GM19372 (cell line): Measurements from ENCODE around the gene HDAC7.
"Not testable (repeated sequence)": the region's sequence is repeated elsewhere in the genome, so short reads cannot be mapped to it uniquely, and the experiment has no call there.

Experiments used
- ATAC-seq: cut with Tn5 transposase; IDR thresholded peaks from one replicate; pipeline ENCODE4 v1.9.1; 2021; ENCODE audit warnings: mild to moderate bottlenecking, low read depth, moderate library complexity; ENCODE audit not compliant: unreplicated experiment

Gene HDAC7

DNA sequence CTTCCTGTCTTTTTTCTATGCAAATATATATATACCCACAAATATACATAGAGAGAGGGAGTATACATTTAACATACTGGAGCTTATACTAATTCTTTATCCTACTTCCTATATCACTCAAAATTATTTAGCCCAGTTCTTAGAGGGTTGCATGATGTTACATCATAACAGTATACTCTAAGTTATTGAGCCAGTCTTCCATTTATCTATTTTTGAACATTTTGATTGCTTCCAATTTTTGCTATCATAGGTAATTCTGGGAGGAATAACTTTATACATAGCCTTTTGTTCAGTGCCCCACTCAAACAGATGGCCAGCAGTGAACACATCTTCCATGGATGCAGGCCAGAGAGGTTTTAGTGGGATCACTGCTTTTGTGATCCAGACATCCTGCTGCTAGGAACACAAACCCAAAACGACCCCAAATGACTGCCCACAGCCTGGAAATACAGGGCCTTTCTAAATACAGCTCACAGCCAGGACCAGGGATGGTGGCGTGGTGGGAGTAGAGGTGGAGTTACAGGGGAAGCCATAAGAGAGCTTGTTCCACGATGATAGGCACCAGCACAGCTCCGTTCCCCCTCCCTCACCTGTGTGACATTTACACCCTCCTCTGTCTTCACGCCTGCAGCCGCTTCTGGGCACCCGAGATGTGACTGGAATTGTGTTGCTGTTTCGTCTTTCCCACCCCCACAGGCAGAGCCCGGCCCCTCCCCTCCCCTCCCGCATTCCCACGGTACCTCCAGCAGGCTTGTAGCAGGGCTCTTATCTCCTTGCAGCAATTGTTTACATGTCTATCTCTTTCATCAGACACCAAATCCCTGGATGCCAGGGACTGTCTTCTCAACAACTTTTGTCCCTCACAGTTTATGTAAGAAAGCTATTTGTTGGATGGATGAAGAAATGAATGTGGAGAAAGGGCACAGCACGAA, 30.7 kb upstream of the HDAC7 start:
- ATAC-seq: no peak

DNA sequence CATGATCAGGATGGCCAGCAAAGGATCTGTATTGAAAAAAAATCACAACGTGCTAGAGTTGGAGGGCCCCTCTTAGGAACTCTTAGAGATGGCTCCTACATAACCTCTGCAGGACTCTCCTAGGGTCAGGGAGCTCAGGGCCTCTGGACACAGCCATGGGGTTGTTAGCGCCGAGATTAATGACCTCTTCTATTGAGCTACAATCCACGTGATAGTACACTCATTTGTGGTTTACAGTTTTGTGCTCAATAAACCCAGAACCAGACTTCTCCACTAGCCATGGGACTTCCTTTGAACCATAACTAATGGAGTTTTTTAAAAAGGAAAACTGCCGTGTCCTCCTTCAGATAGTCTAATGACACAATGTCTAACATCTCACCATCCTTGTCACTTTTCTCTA, 29.6 kb upstream of the HDAC7 start:
- ATAC-seq: no peak

DNA sequence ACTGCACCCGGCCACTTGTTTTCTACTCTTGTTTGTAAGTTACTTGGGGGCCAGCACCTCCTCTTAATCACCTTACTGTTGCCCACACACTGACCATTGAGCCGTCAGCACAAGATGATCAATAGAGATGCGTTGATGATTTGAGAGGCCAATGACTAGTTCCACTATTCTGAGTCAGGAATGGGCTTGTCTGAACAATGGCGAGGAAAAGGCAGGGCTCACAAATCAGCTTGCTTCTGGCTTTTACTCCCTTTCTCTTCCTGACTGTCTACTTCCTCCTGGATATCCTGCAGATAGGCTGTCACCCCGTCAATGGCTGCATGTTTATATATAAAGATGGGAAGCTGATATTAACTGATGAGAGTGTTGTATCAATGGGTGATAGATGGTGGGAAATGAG, 29.1 kb upstream of the HDAC7 start:
- no peak for ATAC-seq

DNA sequence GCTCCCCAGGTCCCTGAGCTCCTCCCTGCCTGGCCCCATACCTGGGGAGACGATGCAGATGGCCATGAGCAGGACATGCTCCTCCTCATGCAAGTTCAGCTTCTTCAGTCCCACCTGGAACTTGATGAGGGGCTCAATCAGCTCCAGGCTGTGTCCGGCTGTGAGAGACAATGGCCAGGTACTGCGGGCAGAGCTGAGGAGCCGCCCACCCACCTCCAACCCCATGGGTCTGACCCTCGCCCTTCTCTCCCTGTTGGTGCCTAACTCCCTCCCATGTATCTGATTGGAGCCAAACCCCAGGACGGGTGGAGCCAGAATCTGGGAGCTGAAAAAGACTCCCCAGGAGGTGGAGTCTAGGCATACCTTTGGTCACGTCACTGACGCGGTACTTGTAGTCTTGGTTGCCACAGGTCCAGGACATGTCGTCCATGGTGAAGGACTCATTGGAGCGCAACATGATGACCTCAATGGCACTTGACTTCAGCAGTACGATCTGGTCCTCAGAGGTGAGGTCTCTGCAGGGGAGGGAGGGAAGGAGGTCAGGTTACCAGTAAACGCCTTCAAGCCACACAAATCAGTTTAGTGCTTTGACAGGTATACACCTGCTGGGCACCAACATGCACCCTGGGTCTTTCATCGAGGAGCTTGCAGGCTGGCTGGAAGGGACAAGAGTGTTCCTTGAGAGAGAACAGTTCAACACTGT, 26.7 kb upstream of the HDAC7 start:
- ATAC-seq: no peak

DNA sequence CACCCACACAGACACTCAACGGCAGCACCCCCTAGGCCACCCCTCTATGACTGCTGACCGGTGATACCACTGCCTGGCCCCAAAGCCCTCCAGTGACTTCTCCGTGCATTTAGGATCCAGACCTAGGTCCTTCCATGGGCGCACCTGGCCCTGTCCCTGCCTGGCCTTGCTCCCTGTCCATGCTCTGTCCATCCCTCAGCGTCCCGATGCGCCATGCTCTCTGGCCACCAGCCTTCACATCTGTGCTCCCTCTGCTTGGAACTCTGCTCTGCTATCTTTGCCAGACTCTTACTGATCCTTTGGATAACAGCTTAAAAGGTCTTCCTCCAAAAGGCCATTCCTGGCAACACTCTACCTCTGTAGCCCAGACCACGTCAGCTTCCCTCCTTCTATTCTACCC, 25.4 kb upstream of the HDAC7 start:
- ATAC-seq: no peak

DNA sequence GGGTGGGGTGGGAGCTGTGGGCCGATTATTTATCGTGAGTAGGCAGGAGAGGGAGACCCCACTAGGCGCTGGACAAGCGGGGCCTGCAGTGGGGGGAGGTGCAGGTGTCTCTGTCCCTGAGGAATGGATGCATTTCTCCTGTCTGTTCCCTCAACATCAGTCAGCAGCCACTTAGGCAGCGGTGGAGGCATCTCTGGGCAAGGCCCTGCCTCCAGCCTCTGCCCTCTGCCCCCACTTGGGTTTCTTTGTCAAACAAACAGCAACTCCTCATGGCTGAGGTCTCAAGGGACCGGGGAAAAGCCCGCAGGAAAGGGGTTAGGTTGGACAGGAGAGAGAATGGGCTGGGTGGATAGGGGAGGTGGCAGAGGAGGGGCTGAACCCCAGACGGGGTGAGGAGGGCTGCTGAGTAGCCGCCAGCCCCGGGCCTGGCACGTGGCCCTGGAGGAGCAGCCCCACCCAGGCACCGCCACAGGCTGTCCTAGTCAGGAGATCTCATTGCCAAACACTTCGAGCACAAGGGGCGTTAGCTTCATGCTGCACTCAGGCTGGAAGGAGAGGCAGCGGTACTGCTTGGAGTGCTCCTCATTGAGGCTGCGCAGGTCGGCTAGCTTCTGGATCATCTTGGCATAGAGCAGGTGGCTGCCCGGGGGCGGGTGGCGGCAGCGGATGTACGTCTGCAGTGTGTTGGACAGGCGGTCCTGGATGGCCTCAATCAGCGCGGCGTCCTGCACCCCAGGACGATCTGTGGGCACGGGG, 24.7 kb upstream of the HDAC7 start:
- ATAC-seq: no peak

DNA sequence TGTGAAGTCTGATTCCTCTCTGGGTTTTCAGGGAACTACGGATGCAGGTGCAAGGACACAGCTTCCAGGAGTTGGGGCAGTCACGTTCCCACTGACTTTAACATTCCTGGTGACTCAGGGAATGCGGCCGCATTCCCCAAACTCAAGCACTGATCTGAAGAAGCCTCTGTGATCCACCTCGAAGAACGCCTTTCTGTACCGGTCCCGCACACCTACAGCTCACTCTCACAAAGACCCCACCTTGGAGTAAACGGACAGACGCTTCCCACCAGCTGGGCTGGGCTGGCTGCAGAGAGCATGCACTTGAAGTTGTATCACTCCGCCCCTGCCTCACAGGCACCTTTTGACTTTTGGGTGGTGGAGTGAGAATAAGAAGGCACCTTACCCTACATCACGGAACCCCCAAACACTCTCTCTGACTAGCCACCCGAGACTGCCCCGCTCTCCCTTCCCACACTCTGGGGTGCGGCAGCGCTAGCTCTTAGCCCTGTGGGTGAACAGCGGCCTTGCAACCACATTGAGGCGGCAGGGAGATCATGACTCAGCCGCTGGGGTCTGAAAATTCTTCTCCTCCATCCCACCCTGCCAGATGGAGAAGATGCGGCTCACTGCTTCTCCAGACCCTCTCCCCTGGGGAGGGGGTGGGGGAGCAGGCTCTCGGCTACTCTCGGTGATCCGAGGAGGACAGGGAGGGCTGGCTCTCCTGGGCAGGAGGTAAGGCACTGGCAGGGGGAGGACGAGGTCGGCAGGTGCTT, 23.7 kb upstream of the HDAC7 start:
- no peak for ATAC-seq

DNA sequence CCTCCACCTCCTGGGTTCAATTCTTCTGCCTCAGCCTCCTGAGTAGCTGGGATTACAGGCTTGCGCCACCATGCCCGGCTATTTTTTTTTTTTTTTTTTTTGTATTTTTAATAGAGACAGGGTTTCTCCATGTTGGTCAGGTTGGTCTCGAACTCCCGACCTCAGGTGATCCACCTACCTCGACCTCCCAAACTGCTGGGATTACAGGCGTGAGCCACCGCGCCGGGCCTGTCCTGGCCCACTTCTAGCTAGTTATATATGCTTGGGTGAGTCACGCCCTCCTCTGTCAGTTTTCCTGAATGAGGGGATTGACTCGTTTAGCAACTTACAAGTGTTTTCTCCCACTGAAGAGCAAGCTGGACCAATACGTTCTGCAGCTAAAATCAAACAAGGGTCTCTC, 22.8 kb upstream of the HDAC7 start:
- not testable (repeated sequence) for ATAC-seq

DNA sequence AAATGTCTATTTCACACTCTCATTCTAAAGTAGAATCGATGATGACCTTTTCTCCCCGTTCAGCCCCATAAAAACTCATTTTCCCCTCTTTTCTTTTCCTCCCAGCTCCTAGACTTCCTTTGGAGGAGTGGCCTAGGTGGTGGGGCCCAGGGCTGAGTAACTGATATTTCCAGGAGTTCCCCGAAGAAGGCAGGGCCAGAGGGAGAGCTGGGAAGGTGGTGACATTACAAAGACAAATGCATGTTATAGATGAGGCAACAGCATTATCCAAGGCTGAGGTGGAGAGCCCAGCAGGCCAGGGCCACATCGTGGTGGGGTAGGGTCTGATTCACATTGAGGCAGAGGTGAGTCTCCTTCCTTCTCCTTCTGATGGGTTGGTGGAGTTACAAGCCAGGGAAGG, 22.2 kb upstream of the HDAC7 start:
- no peak for ATAC-seq

DNA sequence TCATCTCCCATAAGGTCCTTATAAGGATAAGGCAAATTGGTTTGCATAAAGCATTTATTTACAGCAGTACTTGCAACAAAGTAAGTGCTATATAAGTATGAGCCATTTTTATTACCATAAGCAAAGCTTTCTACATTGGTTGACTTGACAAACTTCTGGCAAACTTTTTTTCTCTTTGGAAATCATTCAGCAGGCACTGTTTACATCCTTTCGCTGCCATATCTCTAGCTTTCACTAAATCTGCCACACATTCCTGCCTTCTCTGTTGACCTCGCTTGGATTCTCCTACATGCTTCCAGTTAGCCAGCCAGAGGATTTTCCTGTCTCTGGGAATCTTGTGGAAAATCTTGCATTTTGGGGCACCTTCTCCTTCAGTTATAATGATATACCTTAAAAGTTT, 21.8 kb upstream of the HDAC7 start:
- no peak for ATAC-seq

DNA sequence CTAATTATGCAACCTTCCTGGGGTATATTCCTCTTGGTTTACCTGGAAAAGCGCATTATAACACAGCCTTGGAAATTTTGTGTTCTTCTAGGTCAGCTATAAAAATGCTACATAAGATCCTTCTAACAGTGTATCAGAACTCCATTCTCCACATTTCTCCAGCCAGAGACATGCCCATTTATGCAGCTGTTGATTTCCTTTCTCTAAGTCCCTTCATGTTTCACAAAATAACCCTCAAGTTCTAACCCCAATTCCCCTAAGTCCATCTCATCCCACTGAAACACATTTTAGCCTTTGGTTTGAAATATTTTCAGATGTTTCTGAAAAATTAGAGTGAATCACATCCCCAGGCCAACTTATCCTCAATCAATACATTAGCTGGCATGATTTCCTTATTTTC, 20.9 kb upstream of the HDAC7 start:
- no peak for ATAC-seq

DNA sequence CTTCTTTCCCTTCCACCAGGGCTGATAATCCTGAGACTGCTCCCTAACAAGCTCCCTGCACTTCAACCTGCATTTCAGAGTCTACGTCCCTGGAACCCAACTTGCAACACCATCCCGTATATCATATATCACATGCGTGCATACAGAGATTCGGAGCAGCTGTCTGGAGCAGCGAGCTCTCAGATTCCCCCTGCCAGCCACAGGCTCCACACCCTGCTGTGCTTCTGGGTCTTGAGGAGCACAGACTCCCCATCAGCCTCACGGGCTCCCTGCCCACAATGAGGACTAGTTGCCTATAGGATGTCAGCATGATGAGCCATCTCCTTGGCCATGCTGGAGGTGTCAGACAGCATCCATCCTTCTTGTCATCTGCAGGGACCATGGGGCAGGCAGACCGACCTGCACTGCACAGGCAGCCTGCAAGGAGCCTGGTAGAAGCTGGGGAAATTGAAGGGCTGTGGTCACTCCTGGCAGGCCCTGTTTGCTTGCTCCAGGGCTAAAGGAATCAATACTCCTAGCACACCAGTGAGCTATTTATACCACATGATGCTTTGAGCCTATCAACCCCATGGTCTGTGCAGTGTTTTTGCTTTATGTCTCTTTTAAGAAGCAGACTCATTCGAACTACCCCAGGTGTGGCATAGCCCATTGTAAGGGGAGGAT, 19.6 kb upstream of the HDAC7 start:
- no peak for ATAC-seq

DNA sequence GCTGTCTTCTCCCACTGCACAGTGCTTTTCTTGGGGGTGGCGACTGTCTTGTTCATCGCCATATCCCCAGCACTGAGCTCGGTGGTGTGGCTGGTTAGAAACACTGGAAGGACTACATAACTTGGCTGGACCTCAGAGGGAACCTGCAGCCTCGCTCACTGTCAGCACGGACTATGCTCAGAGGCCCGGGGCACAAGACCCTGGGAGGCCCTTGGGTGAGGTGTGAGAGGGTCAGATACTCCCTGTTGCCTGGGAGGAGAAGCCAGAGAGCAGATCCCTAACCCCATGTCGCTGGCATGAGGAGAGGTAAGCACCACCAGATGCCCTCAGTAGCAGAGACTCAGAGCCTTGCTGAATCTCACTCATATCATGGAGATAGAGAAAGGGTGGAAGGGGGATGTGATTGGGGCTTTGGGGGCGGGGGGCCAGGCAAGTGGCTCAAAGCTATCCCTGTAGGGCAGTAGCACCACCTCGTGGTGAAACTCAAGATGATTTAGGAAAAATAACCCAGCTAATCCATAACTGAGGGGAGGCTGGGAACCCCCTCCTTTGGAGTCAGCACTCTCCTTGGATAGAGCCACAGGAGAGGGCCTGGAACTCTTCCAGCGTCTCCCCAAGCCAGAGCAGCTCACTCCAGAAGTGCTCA, 18.7 kb upstream of the HDAC7 start:
- ATAC-seq: no peak

DNA sequence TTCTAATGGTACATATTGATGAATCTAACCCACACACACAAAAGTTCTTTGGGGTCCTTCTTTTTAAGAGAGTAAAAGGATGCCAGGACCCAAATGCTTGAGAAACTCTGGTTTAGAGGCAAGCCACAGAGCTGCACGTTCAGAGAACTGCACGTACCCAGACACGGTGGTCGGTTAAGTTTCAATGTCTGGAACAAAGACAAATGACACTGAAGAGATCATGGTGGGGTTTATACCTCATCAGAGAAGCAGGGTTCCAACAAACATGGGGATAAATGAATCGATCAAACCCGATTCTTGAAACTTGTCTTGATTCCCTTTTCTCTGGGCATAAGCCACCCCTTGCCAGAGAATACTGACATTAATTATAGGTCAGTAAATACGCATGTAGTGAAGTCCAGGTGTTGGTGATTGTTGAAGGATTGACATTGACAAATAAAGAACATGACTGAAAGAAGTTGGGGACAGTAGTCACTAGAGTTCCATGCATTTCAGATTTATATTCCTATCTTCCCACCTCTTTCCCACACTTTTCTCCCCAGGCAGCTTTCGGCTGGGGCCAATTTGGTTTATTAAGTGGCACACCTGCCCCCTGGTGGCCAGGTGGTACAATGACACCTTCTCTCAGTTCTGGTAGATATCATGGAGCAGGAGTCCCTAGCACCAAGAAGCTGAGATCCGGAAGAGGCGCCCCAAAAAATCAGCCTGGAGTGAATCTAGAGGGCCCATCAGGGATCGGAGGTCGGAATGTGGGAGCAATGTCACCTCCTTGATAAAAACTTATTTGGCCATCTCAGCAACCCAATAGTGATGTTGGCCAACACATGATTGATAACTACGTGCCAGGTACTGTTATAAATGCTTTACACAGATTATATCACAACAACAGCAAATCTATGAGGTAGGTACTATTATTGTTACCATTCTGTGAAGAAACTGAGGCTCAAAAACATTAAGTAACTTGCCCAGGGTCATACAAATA, 17.8 kb upstream of the HDAC7 start:
- no peak for ATAC-seq

DNA sequence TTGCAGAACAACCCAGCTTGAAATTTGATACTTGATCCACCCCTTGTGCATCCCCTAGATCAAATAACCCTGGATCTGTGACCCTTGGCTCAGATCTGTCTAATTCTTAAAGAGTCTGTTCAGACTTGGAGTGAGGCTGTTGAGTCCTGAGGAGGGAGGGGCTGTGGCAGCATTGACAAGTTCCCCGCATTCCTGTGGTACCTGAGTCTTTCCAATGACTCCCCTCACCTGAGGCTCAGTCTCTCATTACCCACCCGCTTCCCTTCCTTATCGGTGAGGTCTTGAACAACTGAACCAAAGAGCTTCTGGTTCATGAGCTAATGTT, 16.1 kb upstream of the HDAC7 start:
- no peak for ATAC-seq

DNA sequence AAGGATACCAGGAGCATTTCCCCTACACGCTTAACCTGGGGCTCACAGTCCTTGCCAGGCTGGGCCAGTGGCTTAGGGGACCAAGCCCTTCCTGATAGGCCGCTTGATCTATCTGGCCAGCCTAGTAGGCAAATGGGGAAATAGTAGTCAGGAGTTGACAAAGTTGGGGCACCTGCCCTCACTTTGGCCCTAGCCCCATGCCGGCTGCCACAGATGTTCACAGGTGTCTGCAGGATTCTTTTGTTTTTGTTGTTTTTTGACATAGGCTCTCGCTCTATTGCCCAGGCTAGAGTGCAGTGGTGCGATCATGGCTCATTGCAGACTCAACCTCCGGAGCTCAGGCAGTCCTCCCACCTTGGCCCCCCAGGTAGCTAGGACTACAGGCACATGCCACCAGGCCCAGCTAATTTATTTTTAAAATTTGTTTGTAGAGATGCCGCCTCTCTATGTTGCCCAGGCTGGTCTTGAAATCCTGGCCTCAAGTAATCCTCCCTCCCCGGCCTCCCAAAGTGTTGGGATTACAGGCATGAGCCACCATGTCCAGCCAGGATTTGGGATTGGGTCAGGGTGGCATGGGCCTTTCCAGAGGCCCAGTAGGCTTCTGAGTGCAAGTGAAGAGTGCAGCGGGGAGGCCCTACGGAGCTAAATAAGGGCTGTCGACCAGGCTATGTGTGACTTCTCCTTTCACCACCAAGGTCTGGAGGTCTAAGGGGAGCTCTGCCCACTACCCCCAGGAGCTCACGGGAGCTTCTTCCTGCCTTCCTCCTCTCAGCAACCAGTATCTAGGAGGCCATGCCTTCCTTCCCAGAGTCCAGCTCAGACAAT, 15.5 kb upstream of the HDAC7 start:
- ATAC-seq: no peak

DNA sequence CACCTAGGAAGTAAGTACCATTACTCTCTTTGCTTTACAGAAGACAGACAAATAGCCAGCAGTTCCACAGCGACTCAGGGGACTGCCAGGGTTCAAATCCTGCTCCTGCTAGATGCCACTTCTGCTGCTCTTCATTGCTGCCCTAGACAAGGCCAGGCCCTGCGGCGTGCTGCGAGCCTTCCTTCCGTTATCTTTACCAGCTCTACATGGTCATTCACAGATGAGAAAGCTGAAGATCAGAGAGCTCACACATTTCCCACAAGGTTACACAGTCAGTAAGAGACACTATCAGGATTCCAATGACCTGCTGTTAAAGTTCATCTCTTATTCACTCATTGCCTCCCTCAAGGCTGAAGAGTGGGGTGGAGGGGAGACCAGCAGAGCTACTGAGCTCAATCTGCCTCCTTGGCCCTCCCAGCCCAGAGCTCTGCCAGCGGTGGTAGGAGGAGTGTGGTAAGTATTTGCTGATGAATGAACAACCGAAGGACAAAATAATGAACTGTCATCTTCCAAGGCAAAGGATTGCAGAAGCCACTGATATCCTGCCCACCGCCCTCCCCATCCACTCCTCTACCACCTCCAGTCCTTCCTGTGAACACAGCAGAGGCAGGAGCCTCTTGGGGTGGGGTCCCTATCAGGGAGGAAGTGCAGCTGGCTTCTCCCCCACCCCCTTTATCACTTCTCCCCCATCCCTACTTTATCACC, 14.6 kb upstream of the HDAC7 start:
- ATAC-seq: no peak
